BE2C (cell line): ENCODE measurements around the gene KIN.
"Not testable (repeated sequence)": the region's sequence is repeated elsewhere in the genome, so short reads cannot be mapped to it uniquely, and the experiment has no call there.

ENCODE experiments used
- DNase-seq: peaks from one replicate; pipeline ENCODE4 v3.0.0-alpha.2; 2020
- H3K27me3 ChIP-seq: fragments of 250-450 bp; sonication (Bioruptor Pico); 2 replicates; pipeline ENCODE4 v1.5.1; 2020; ENCODE audit warnings: mild to moderate bottlenecking
- H3K36me3 ChIP-seq: fragments of 250-450 bp; sonication (Bioruptor Pico); 2 replicates; pipeline ENCODE4 v1.5.1; 2020; ENCODE audit warnings: mild to moderate bottlenecking
- H3K4me1 ChIP-seq: fragments of 250-450 bp; sonication (Bioruptor Pico); 2 replicates; pipeline ENCODE4 v1.5.1; 2020
- H3K4me3 ChIP-seq: 2 replicates; pipeline ENCODE4 v1.5.1; 2011; ENCODE audit warnings: low read depth, low read length
- H3K9me3 ChIP-seq: fragments of 250-450 bp; sonication (Bioruptor Pico); 2 replicates; pipeline ENCODE4 v1.5.1; 2020
- CTCF ChIP-seq: IDR thresholded peaks from 2 replicates; pipeline ENCODE4 v1.5.1; 2012; ENCODE audit warnings: mild to moderate bottlenecking, low read depth, low read length

The KIN gene

GRCh38 chr10:7788639-7789286 lies 970 bp upstream of the KIN start:
- DNase-seq, result no peak
- H3K4me1 ChIP-seq, result no peaks in the 10 kb centered on the region; the same call in 1 of the 2 replicates
- no peak for TF ChIP-seq CTCF

GRCh38 chr10:7787150-7787856 lies 490 bp downstream of the KIN start:
- Histone ChIP-seq H3K36me3 (peaks cover 11% of the 10 kb centered on the region), H3K27me3 (no peaks in the 10 kb centered on the region), H3K4me3 (peak overlapping the region; percentile 69), H3K4me1 (no peaks in the 10 kb centered on the region; the same call in 1 of the 2 replicates), H3K9me3 (no peaks in the 10 kb centered on the region)
- TF ChIP-seq CTCF, result no peak
- DNase-seq, result no peak

More at GRCh38 chr10:7788639-7789286, 970 bp upstream of the KIN start:
- H3K27me3 ChIP-seq, result no peaks in the 10 kb centered on the region
- H3K36me3 ChIP-seq, result peaks cover 17% of the 10 kb centered on the region
- H3K9me3 ChIP-seq, result no peaks in the 10 kb centered on the region
- H3K4me3 ChIP-seq, result peak overlapping the region; percentile 69

- no peak for TF ChIP-seq CTCF
- Histone ChIP-seq H3K27me3 (no peaks in the 10 kb centered on the region), H3K36me3 (peaks cover 9% of the 10 kb centered on the region; the same call in 1 of the 2 replicates), H3K4me1 (no peaks in the 10 kb centered on the region; the same call in 1 of the 2 replicates), H3K4me3 (peak overlapping the region; percentile 69), H3K9me3 (no peaks in the 10 kb centered on the region)
- no peak for DNase-seq
These were observed 1.4 kb downstream of the KIN start for GRCh38 chr10:7786430-7786829.

- not testable (repeated sequence) for H3K27me3 ChIP-seq, H3K4me1 ChIP-seq, H3K9me3 ChIP-seq, H3K4me3 ChIP-seq, DNase-seq
- H3K36me3 ChIP-seq, result peaks cover 34% of the 10 kb centered on the region
These were observed 5.6 kb downstream of the KIN start for GRCh38 chr10:7782194-7782593.

- TF ChIP-seq CTCF, result no peak
- Histone ChIP-seq H3K9me3 (no peaks in the 10 kb centered on the region), H3K27me3 (no peaks in the 10 kb centered on the region), H3K4me1 (no peaks in the 10 kb centered on the region), H3K36me3 (peaks cover 44% of the 10 kb centered on the region), H3K4me3 (no peak overlapping the region)
- DNase-seq, result no peak
These were observed 11.0 kb downstream of the KIN start for GRCh38 chr10:7776777-7777176.

GRCh38 chr10:7773845-7774801 lies 13.7 kb downstream of the KIN start:
- Histone ChIP-seq H3K36me3 (peaks cover 34% of the 10 kb centered on the region), H3K9me3 (no peaks in the 10 kb centered on the region), H3K27me3 (no peaks in the 10 kb centered on the region), H3K4me3 (no peak overlapping the region), H3K4me1 (no peaks in the 10 kb centered on the region)
- no peak for TF ChIP-seq CTCF
- DNase-seq, result no peak
